Measurements from ENCODE around the gene KCNC1.
A peak's percentile ranks its signal among the peaks of the same experiment; 100 is the strongest.

KCNC1 gene

GRCh38 chr11:17719028-17719937 is 15.3 kb upstream of the KCNC1 start, which contains the start of gene MYOD1:
Gene MYOD1 (plus strand): TSS chr11:17719571. CDS start chr11:17719783, 212 bp downstream.
- peak; percentile 5 for DNase-seq (ENCODE audit: low read depth)
- H3K4me3 ChIP-seq (ENCODE audit: control insufficient read depth, low read depth, low read length), result no peak within 1 kb of the TSS
- no peak for TF ChIP-seq CTCF (conservative IDR thresholded peaks at IDR 0.05; ENCODE audit: control insufficient read depth, insufficient read depth, low read depth, low read length)

- no peak for TF ChIP-seq CTCF (conservative IDR thresholded peaks at IDR 0.05; ENCODE audit: control insufficient read depth, insufficient read depth, low read depth, low read length)
- peak; percentile 31 for DNase-seq (ENCODE audit: low read depth)
- no peak overlapping the region for H3K4me3 ChIP-seq (ENCODE audit: control insufficient read depth, low read depth, low read length)
Measured at GRCh38 chr11:17719938-17720795, 14.4 kb upstream of the KCNC1 start.

- no peak for TF ChIP-seq CTCF (conservative IDR thresholded peaks at IDR 0.05; ENCODE audit: control insufficient read depth, insufficient read depth, low read depth, low read length)
- no peak overlapping the region for H3K4me3 ChIP-seq (ENCODE audit: control insufficient read depth, low read depth, low read length)
- DNase-seq (ENCODE audit: low read depth), result no peak
Measured at GRCh38 chr11:17720796-17721171, 13.8 kb upstream of the KCNC1 start.

GRCh38 chr11:17721242-17721999 is 13.2 kb upstream of the KCNC1 start:
- H3K4me3 ChIP-seq (ENCODE audit: control insufficient read depth, low read depth, low read length), result no peak overlapping the region
- DNase-seq (ENCODE audit: low read depth), result no peak
- no peak for TF ChIP-seq CTCF (conservative IDR thresholded peaks at IDR 0.05; ENCODE audit: control insufficient read depth, insufficient read depth, low read depth, low read length)

- H3K4me3 ChIP-seq (ENCODE audit: control insufficient read depth, low read depth, low read length), result no peak overlapping the region
- TF ChIP-seq CTCF (conservative IDR thresholded peaks at IDR 0.05; ENCODE audit: control insufficient read depth, insufficient read depth, low read depth, low read length), result peak; percentile 57
- peak; percentile 31 for DNase-seq (ENCODE audit: low read depth)
Measured at GRCh38 chr11:17722000-17722643, 12.5 kb upstream of the KCNC1 start.

Data from fibroblast of mammary gland (primary cell).